ENCODE data around the gene NINJ2.

NINJ2 gene

GRCh38 chr12:614411-614970, 48.8 kb downstream of the NINJ2 start:
- no peak for DNase-seq (ENCODE audit: low read depth in 2 of 2)

- no peak for DNase-seq (ENCODE audit: low read depth in 2 of 2)
Observed at GRCh38 chr12:613996-614395, 49.2 kb downstream of the NINJ2 start.

- no peak for DNase-seq (ENCODE audit: low read depth in 2 of 2)
Observed at GRCh38 chr12:612886-613285, 50.4 kb downstream of the NINJ2 start.

GRCh38 chr12:612293-612692, 51.0 kb downstream of the NINJ2 start:
- no peak for DNase-seq (ENCODE audit: low read depth in 2 of 2)

GRCh38 chr12:611721-612120, 51.5 kb downstream of the NINJ2 start:
- no peak for DNase-seq (ENCODE audit: low read depth in 2 of 2)

GRCh38 chr12:608921-609320, 54.3 kb downstream of the NINJ2 start:
- DNase-seq (ENCODE audit: low read depth in 2 of 2) = no peak

- no peak for DNase-seq (ENCODE audit: low read depth in 2 of 2)
Observed at GRCh38 chr12:608413-608812, 54.8 kb downstream of the NINJ2 start.

GRCh38 chr12:607541-608001, 55.7 kb downstream of the NINJ2 start:
- DNase-seq (ENCODE audit: low read depth in 2 of 2) = no peak

GRCh38 chr12:604956-605355, 58.3 kb downstream of the NINJ2 start:
- no peak for DNase-seq (ENCODE audit: low read depth in 2 of 2)

GRCh38 chr12:602700-603068, 60.6 kb downstream of the NINJ2 start:
- DNase-seq (ENCODE audit: low read depth in 2 of 2) = no peak

GRCh38 chr12:601976-602699, 61.1 kb downstream of the NINJ2 start:
- DNase-seq (ENCODE audit: low read depth in 2 of 2) = no peak

- no peak for DNase-seq (ENCODE audit: low read depth in 2 of 2)
Observed at GRCh38 chr12:599756-600155, 63.5 kb downstream of the NINJ2 start.

- no peak for DNase-seq (ENCODE audit: low read depth in 2 of 2)
Observed at GRCh38 chr12:597926-598568, 65.2 kb downstream of the NINJ2 start.

- DNase-seq (ENCODE audit: low read depth in 2 of 2) = no peak
Observed at GRCh38 chr12:593396-594270, 69.6 kb downstream of the NINJ2 start.

GRCh38 chr12:592024-592505, 71.2 kb downstream of the NINJ2 start:
- DNase-seq (ENCODE audit: low read depth in 2 of 2) = no peak

- no peak for DNase-seq (ENCODE audit: low read depth in 2 of 2)
Observed at GRCh38 chr12:591167-592023, 71.8 kb downstream of the NINJ2 start.

GRCh38 chr12:590206-590750, 73.0 kb downstream of the NINJ2 start:
- no peak for DNase-seq (ENCODE audit: low read depth in 2 of 2)

- DNase-seq (ENCODE audit: low read depth in 2 of 2) = no peak
Observed at GRCh38 chr12:588646-589045, 74.6 kb downstream of the NINJ2 start.

- no peak for DNase-seq (ENCODE audit: low read depth in 2 of 2)
Observed at GRCh38 chr12:588024-588322, 75.3 kb downstream of the NINJ2 start.

GRCh38 chr12:587132-588023, 75.9 kb downstream of the NINJ2 start:
- no peak for DNase-seq (ENCODE audit: low read depth in 2 of 2)
